HG03097 (cell line): ENCODE measurements around the gene HBG1.
"Not testable (repeated sequence)": the region's sequence is repeated elsewhere in the genome, so short reads cannot be mapped to it uniquely, and the experiment has no call there.

Source experiments
- ATAC-seq: cut with Tn5 transposase; IDR thresholded peaks from one replicate; pipeline ENCODE4 v1.9.1; 2021; ENCODE audit not compliant: unreplicated experiment, low FRiP score

The HBG1 gene

DNA sequence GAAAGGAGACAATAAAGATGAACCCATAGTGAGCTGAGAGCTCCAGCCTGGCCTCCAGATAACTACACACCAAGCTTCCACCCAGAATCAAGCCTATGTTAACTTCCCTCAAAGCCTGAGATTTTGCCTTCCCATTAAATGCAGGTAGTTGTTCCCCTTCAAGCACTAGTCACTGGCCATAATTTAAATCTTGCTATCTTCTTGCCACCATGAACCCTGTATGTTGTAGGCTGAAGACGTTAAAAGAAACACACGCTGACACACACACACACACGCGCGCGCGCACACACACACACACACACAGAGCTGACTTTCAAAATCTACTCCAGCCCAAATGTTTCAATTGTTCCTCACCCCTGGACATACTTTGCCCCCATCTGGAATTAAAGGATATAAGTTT lies 1.2 kb downstream of the HBG1 start:
- not testable (repeated sequence) for ATAC-seq

DNA sequence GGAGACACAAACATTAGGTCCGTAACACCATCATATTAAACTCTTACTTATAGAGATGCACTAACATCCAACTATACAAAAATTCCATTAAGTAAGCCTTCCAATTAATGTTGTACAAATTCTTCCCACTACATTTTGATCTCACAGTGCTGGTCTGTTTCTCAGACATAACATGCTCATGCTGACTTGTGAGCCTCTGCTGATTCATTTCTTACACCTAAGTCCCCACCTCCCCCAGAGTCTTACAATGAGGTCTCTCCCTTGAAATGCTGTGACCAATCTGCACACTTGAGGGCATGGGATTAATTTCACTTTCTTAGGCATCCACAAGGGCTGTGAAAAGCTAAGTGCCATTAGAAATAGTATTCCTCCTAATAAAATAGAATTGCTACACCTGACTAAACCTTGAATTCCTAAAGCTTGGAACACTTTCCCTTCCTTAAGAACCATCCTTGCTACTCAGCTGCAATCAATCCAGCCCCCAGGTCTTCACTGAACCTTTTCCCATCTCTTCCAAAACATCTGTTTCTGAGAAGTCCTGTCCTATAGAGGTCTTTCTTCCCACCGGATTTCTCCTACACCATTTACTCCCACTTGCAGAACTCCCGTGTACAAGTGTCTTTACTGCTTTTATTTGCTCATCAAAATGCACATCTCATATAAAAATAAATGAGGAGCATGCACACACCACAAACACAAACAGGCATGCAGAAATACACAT lies 2.0 kb downstream of the HBG1 start:
- ATAC-seq = no peak

DNA sequence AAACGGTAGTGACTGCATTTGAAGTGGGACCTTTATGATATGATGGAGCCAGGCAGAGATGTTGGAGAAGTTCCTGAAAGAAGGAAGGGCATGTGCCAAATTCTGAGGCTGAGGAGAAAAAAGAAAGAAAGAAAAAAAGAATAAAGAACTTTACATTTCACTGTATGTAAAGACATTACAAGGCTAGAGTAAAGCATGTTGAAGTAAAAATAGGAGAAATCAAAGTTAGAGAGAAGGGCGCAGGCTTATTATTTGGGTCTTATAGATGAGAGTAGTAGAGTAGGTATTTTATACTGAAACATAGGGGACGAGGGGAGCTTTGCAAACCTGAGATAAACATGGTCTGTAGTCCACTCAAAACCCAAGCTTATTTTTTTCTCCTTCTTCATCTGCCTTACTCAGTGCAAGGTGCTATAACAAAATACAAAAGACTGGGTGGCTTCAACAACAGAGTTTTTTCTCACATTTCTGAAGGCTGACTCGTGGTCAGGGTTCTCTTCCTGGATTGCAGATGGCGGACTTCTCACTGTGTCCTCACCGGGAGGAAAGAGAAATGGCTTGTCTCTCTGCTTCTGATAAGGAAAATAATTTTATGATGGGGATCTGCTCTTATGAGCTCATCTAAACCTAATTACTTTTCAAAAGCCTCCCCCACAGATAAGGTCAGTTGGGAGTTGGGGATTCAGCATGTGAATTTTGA lies 2.7 kb downstream of the HBG1 start:
- no peak for ATAC-seq

DNA sequence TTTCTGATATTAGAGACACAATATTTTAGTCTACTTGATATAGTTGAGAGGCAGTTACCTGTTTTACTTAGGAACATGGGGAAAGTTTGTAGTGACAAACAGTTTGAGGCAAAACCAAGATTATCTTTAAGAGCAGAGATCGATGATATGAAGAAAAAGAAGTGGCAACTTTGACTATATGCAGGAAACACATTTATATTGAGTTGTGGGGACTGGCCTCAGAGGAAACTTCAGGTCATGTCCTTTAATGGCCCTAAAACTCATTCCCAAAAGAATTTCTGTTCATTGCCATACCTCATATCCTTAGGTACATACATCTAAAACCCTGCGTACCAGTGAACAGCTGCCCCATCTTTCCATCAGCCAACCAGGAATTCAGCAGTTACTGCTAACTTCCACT lies 4.5 kb downstream of the HBG1 start:
- ATAC-seq = no peak

DNA sequence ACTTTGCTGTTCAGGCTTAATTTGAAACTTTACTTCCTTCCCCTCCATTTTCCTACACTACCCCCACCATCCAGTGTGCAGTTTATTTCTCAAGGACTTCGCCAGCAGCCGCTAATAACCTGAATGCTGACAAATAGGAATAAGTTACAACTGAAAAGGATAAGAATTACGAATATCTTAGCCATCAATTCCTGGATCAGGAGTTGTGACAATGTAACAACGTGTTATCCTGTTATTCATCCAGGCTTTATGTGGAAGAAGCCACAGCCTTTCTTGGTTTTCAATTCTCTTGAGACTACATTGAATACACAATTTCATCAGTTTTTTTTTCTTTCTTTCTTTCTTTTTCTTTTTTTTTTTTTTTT lies 5.9 kb downstream of the HBG1 start:
- ATAC-seq = no peak

DNA sequence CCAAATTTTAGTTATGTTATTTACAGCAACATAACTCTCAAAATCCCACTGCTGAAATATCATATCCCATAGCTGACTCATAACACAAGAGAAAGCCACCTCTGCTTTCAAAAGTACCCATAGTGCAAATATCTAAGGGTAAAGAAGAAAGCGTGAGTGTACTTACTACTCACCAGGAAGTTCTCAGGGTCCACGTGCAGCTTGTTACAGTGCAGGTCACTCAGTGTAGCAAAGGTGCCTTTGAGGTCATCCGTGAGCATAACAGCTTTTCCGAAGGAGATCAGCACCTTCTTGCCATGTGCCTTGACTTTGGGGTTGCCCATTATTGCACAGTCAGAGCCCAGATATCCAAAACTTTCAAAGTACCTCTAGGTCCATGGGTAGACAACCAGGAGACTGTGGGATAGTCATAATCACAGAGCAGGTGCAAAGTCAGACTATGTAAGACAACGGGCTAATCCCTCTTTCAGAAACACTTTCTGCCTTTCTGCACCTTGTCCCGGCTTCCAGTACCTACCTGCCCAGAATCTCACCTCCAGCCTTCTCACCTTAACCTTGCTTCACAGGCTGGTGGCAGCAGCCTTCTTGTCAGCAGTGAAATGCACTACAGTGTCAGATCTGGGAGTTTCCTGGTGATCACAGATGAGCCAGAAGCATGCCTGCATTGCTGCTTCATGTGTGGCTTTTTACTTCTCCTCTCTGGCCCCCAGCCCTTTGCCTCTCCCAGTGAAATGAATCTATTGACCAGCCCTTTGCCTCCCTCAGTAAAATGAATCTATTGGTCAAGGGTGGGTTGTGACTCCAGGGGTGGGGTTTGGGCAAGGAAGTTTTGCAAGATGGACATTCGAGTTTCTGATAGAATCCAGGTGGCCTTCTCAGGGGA lies 6.5 kb downstream of the HBG1 start:
- no peak for ATAC-seq

DNA sequence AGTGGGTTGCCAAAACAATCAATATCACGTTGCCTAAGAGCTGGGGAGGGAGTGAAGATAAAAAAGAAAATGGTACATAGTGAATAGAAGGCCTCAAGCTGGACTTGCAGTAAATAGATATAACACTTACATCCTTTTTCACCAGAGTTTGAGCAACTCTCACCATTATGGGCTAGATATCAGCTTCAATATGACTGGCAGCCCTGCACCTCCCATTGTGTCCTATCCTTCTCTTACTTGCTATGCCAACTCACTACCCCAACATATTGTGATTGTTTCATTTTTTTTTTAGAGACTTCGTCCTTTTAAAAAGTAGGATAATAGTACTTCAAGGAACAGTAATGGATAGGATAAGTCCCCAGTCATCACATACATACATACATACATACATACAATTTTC lies 7.4 kb downstream of the HBG1 start:
- no peak for ATAC-seq

DNA sequence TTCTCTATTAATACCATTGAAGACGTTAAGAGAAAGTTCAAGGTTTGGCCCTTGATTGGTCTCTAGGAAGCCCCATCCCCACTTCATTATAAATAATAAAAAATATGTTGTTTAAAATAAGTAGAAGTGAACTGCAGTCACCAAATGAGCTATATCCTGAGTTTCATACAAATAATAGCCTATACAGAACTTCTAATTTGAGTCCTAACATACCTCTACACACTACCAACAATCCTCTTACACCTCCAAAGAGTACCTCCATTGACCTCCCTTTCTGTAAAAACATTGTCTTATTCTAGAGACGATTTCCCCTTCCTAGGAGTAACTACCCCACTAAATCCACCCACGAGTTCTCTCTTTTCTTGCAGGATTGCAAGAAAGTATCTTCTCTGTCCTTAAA lies 8.2 kb downstream of the HBG1 start:
- no peak for ATAC-seq

DNA sequence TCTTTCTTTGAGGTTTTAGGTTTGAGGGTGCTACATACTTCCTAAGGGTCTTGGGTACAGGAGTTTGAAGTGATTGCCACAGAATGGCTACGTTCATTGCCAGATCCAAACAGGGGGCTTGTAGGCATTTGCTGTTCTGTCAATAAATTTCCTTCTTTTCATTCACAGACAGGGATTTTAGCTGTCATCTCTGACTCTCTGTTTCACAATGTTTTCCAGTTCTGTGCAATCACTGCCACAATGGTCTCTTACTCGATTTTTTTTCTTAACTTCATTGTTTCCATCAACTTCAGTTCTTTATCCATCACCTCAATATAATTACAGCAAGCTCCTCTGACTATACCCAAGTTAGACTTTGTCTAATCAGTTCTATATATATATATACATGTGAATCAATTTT lies 9.2 kb downstream of the HBG1 start:
- no peak for ATAC-seq

DNA sequence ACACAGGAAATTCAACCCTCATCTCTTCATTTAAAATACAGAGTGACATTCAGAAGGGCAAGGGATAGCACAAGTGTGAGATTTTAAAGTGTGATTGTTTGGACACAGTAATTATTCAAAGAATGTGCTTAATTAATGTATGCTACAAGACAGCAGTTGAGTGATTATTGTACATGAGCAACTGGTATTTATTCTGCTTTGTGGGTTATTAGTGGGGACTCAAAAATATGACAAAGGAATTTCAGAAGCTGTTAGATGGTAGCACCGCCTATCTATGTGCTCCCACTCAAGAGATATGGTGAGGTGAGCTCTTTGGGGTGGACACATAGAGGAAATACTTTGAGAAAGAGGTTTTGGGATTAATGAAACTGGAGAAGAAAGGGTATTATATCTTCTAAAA lies 9.6 kb downstream of the HBG1 start:
- no peak for ATAC-seq

DNA sequence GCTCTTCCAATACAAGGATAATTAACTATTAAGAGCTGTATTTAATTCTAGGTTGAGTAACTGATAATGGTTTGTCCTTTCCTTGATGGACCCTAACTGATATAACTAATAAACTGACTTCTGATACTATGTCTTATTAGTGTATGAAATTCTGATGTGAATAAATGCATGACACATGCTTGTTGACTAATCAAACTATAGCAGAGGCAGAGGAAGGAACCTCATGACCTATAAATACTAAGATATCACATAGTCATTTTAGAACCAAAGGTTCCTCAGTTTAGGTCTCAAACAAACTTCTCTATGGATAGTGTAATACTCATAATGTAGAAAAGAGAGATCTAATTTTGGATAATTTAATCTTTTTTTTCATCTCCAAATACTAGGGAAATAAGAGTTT lies 10.6 kb downstream of the HBG1 start:
- ATAC-seq = no peak

DNA sequence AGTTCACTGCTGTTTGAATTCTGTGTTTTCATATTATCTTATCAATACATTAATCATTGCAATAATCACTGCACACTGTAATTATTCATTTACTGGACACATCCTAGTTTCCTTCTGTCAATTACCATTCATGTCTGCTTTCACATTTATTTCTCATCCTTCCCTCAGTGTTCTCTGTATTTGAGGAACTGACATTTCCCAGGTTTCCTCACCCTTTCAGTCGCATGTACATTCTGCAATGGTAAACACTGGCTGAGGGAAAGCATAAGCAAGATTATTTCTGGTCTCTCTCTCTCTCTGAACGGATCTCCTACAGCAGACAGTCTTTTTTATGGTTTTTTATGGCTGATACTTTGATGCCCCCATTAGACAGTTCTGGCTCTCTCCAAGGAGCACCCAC lies 11.2 kb downstream of the HBG1 start:
- no peak for ATAC-seq

DNA sequence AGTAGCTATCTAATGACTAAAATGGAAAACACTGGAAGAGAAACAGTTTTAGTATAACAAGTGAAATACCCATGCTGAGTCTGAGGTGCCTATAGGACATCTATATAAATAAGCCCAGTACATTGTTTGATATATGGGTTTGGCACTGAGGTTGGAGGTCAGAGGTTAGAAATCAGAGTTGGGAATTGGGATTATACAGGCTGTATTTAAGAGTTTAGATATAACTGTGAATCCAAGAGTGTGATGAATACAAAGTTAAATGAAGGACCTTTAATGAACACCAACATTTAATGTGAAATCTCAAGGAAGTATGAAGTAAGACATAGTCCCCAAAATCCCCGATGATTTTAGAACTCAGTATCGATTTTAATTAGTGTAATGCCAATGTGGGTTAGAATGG lies 12.2 kb downstream of the HBG1 start:
- ATAC-seq = no peak

DNA sequence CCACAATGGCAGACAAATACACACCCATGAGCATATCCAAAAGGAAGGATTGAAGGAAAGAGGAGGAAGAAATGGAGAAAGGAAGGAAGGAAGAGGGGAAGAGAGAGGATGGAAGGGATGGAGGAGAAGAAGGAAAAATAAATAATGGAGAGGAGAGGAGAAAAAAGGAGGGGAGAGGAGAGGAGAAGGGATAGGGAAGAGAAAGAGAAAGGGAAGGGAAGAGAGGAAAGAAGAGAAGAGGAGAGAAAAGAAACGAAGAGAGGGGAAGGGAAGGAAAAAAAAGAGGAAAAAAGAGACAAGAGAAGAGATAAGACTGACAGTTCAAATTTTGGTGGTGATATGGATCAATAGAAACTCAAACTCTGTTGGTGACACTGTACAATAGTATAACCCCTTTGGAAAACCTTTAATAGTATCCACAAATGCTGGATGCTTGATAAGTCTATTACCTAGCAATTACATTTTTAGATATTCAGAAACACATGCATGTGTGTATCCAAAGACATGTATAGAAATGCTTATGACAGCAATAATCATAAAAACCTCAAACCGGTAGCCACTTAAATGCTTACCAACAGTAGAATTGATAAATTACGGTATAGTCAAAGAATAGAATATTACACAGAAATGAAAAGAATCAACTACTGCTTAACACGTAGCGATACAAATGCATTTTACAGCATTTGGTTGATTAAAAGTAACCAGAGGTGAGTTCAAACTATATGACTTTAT lies 14.1 kb downstream of the HBG1 start:
- ATAC-seq = no peak

DNA sequence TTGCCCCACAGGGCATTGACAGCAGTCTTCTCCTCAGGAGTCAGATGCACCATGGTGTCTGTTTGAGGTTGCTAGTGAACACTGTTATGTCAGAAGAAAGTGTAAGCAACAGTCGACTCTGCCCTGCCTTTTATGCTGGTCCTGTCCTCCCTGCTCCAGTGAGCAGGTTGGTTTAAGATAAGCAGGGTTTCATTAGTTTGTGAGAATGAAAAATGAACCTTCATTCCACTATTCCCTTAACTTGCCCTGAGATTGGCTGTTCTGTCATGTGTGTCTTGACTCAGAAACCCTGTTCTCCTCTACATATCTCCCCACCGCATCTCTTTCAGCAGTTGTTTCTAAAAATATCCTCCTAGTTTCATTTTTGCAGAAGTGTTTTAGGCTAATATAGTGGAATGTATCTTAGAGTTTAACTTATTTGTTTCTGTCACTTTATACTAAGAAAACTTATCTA lies 15.2 kb downstream of the HBG1 start, which contains the start of gene HBD:
HBD (minus strand) TSS at position 103 of the 454 bp plus-strand sequence; CDS start at position 53, 50 bp downstream.
- peak; percentile 79 for ATAC-seq

DNA sequence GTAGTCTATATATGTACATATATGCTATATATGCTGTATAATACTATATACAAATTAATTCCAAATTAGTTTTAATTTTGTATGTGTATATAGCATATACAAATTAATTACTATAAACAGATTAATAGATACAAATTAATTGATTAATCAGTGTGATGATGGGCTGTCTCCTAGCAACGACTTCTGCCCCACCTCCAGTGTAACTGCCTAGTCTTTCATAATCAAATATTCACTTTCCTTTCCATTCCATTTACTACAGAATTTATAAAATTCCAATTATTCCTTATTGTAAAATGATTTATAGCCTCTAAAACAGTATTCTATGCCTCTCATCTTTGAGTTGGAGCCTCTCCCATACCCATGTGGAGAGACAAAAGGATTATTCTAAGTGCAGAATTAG lies 16.4 kb downstream of the HBG1 start:
- ATAC-seq = no peak

DNA sequence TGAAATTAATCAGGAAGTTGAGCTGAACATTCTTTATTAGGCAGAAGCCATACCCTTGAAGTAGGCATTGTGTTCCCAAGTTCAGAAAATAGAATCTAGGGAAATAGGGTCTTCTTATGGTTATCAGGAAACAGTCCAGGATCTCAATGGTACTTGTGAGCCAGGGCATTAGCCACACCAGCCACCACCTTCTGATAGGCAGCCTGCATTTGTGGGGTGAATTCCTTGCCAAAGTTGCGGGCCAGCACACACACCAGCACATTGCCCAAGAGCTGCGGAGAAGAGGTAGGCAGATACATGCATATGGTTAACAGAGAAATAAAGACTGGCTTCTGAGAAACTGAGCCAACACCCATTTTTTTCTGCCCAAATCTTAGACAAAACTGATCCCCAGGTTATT lies 16.8 kb downstream of the HBG1 start:
- ATAC-seq = no peak

DNA sequence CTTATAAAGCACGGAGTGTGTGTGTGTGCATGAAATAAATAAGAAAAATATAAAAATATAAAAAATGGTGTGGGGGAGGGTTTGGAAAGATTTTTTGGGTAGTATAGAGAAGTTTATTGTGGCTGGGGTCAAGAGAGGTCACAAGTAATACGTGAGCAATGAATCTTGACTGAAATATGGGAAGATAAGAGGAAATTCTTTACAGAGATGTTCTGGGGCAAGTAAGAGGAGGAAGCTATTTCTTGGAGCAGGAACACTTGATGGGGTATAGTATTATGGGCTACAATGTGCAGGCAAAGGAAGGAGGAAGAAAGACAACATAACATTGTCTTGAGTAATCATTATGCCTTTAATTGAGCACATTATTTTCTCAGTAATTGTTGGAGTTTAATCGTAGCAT lies 17.5 kb downstream of the HBG1 start:
- ATAC-seq = no peak

DNA sequence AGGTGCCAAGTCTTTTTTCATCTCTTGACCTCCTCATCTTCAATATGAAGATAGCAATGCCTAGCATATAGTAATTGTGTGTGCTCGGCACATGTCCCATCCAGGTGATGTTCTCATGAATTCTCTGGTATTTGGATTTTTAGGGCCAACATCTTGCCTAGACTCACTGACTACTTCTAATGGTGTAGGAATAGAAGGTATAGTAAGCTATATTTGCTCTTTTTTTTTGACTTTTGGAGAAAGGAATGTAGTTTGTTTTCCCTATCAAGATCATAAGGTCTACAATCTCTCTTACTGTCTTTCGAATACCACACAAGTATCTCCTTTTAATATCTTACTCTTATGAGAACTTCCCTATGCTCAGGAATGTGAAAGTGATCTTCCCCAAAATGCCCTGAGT lies 18.5 kb downstream of the HBG1 start:
- no peak for ATAC-seq

DNA sequence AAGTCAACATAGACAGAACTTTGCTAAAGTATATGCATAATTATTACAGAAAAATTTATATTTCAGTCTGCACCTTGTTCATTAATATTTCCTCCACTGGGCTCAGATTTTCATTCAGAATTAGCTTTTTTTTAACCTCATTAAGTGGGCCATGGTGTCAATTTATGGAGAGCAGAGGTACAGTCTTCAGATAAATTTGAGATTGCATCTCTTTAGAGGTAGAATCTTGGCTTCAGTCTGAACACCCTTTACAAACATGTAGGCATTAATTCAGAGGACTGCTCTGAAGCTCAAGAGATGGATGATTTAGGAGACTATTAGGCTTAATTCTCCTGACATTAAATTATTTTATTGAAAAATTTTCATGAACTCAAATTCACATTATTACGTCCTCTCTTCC lies 19.4 kb downstream of the HBG1 start:
- no peak for ATAC-seq

DNA sequence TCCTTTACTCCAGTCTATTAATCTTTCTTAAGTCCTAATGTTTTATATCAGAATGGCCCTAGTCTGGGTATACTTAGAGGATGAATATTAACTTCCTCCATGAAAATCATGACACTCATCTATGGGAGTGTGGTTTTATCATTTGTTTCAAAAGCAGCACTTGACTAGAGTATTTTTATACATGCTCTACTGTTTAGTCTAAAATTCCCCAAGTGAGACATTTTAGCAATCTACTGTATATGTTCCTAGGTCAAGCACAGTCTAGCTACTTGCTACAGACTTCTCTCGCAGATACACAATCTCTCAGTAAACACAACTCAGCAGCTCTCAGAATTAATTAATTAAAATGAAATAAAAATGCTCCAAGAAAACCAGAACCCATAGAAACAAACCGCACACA lies 19.9 kb downstream of the HBG1 start:
- ATAC-seq = no peak
